Fibroblast of pulmonary artery (primary cell): ENCODE results near the gene ADAMTS9.
A peak's percentile ranks its signal among the peaks of the same experiment; 100 is the strongest.

Experiments used
- DNase-seq: peaks from one replicate; pipeline ENCODE4 v3.0.0-alpha.2; 2010; ENCODE audit warnings: low read depth
- H3K4me3 ChIP-seq: replicated peaks from 2 replicates; pipeline ENCODE4 v1.5.1; 2011; ENCODE audit warnings: low read depth, mild to moderate bottlenecking, control low read depth, low read length, moderate library complexity
- CTCF ChIP-seq: IDR thresholded peaks from 2 replicates; pipeline ENCODE4 v1.5.1; 2011; ENCODE audit warnings: mild to moderate bottlenecking, control low read depth, low read length, inconsistent platforms; ENCODE audit errors: missing control alignments

ADAMTS9 gene

DNA sequence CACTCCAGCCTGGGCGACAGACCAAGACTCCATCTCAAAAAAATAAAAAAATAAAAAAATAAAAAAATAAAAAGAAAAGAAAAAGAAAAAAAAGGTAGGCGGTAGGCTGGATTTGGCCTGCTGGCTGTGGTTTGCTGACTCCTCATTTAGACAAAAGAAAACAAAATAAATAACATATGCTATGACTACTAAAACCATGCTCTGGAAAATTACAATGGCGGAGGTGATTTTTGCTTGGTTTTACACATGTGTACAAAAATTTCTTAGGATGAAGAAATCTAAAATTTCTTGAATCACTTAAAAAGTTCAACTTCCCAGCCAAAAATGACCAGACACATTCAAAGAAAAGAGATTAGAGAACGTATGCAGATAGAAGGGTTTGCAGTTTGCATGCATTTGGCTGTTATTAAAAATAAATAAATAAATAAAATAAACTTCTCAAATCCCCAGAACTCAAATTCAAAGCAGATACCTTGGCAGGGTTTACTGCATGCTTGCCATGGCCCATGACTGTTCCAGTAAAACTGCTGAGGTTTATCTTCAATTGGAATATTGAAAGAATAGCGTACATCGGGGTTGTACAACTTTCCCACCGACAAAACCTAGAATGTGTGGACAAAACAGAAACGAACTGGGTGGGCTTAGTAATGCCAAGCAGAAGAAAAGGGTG is 65.9 kb downstream of the ADAMTS9 start:
- DNase-seq, result no peak
- no peak overlapping the region for H3K4me3 ChIP-seq
- no peak for TF ChIP-seq CTCF

DNA sequence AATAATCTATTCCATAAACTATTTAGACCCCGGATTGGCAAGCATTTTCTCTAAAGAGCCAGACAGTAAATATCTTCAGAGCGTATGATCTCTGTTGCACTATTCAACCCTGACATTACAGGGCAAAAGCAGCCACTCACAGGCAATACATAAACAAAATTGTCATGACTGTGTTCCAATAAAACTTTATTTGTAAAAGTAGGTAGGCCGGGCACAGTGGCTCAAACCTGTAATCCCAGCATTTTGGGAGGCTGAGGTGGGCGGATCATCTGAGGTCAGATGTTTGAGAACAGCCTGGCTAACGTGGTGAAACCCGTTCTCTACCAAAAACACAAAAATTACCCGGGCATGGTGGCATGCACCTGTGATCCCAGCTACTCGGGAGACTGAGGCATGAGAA is 66.5 kb downstream of the ADAMTS9 start:
- DNase-seq, result no peak
- H3K4me3 ChIP-seq, result no peak overlapping the region
- TF ChIP-seq CTCF, result no peak

DNA sequence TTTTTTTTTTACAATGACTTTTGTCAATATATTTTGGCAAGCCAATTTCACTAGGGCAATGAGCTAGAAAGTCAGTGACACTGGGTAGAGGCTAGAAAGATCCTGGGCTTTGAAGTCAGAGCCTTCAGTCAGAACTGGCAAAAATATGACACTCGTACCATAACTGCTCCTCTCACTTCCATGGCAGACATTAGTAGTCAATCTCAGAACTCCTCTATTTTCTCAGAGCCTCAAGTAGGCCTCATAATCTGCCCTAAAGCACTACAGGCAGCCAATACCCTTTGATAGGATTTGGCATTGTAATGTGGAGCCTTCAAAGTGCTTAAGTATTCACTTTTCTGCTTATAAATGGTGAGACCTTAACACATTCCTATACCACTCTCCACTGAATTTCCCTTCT is 67.8 kb downstream of the ADAMTS9 start:
- no peak for TF ChIP-seq CTCF
- H3K4me3 ChIP-seq, result no peak overlapping the region
- DNase-seq, result no peak

- no peak overlapping the region for H3K4me3 ChIP-seq
- no peak for TF ChIP-seq CTCF
Observed at GRCh38 chr3:64619216-64619615, 68.6 kb downstream of the ADAMTS9 start.

GRCh38 chr3:64617610-64618009 is 70.2 kb downstream of the ADAMTS9 start:
- DNase-seq, result no peak
- TF ChIP-seq CTCF, result no peak
- H3K4me3 ChIP-seq, result no peak overlapping the region

More at GRCh38 chr3:64619216-64619615, 68.6 kb downstream of the ADAMTS9 start:
- DNase-seq, result no peak

- no peak overlapping the region for H3K4me3 ChIP-seq
- DNase-seq, result peak; percentile 11
- no peak for TF ChIP-seq CTCF
Observed at GRCh38 chr3:64616953-64617352, 70.8 kb downstream of the ADAMTS9 start.

DNA sequence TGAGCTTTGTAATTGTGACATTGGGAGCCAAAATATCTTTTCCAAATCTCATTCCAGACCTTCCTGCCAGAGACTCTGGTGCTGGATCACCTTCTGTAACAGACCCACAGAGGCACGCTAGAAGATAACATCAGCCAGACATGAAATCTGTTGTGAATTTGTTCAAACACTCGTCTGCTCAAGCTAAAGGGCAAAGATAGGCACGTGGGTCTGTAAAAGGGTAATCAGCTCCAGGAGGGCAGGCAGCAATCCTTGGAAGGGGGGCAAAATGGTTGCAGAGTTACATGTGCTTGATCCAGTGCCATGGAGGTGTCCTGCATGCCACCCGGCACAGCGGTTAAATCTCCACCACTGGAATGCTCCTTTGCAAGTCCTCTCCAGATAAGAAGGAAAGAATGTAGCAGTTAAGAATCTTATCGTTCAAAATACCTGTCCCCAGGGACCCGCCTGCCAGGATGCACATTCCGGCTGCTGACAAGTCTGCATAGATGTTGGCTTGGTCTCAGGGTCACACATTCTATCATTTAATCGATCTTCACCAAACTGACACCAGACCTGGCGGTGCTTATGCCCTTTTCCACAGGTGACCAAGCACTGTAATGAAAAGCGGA is 74.8 kb downstream of the ADAMTS9 start:
- no peak for DNase-seq
- H3K4me3 ChIP-seq, result no peak overlapping the region
- TF ChIP-seq CTCF, result no peak
